A549 (cell line): ENCODE measurements around the gene SLIT1. TPM values are rescaled to one million over a fixed set of nuclear protein-coding genes. Genes with fewer than 3 reads are reported as not detected.

ENCODE experiments used
- ATAC-seq, 2 experiments: fragments of 200-7000 bp in 1 of 2; fragments of >200 bp in 1 of 2; cut with Nextera tagmentation in 1 of 2; cut with Tn5 transposase in 1 of 2; 3 replicates each; pipeline versions ENCODE4 v1.8.0 to v1.9.1; 2018 to 2020; ENCODE audit warnings: mild to moderate bottlenecking in 1 of 2, moderate library complexity in 1 of 2
- CTCF ChIA-PET: fragments of 300-600 bp; sonication (Branson Sonifier 250); formaldehyde crosslinking; extraction: SDS; loops from one replicate; lab custom pipeline; 2021; ENCODE audit warnings: antibody characterized with exemption, inconsistent platforms; lab: Yijun Ruan, JAX
- POLR2A ChIA-PET: fragments of 350-600 bp; formaldehyde crosslinking; extraction: SDS; loops from one replicate; lab custom pipeline; 2021; ENCODE audit warnings: antibody characterized with exemption, inconsistent platforms; lab: Yijun Ruan, JAX
- DNase-seq, 2 experiments: peaks; one replicate each; pipeline versions ENCODE4 v3.0.0 to v3.0.0-alpha.2; 2011 to 2016; ENCODE audit warnings: low read depth in 1 of 2, low spot score in 1 of 2
- FAIRE-seq: peaks from 2 replicates; lab custom pipeline; 2011; peaks lifted over from hg19 to GRCh38; lab: Jason Lieb, UNC
- H3K27ac ChIP-seq, 2 experiments: fragments of >200 bp; sonication (Bioruptor Twin); formaldehyde crosslinking; 3 replicates each; pipeline ENCODE4 v1.5.1; 2016 to 2017
- H3K4me1 ChIP-seq: fragments of >200 bp; sonication (Bioruptor Twin); formaldehyde crosslinking; 3 replicates; pipeline ENCODE4 v1.6.1; 2016
- H3K4me2 ChIP-seq: fragments of >200 bp; sonication (Bioruptor Twin); formaldehyde crosslinking; 3 replicates; pipeline ENCODE4 v1.6.1; 2016
- H3K4me3 ChIP-seq: fragments of >200 bp; sonication (Bioruptor Twin); formaldehyde crosslinking; 3 replicates; pipeline ENCODE4 v1.5.1; 2016
- H3K9me3 ChIP-seq: fragments of >200 bp; sonication (Bioruptor Twin); formaldehyde crosslinking; 3 replicates; pipeline ENCODE4 v1.6.1; 2016
- BHLHE40 ChIP-seq: IDR thresholded peaks from 2 replicates; pipeline ENCODE4 v1.6.1; 2012; ENCODE audit warnings: low read depth, low read length, inconsistent platforms
- CBX2 ChIP-seq: fragments of 200-600 bp; sonication (generic); IDR thresholded peaks from 2 replicates; pipeline ENCODE4 v1.6.1; 2016; ENCODE audit warnings: low read depth, mild to moderate bottlenecking, borderline replicate concordance
- CBX8 ChIP-seq: fragments of 200-600 bp; sonication (generic); IDR thresholded peaks from 2 replicates; pipeline ENCODE4 v1.6.1; 2016
- CHD2 ChIP-seq: fragments of 150-350 bp; IDR thresholded peaks from 2 replicates; pipeline ENCODE4 v1.6.1; 2014; ENCODE audit warnings: low read length; ENCODE audit not compliant: partially characterized antibody
- CHD4 ChIP-seq: fragments of 200-600 bp; sonication (generic); IDR thresholded peaks from 2 replicates; pipeline ENCODE4 v1.6.1; 2016; ENCODE audit warnings: antibody characterized with exemption, mild to moderate bottlenecking, borderline replicate concordance
- ESRRA ChIP-seq: fragments of 150-350 bp; IDR thresholded peaks from 2 replicates; pipeline ENCODE4 v1.6.1; 2014; ENCODE audit warnings: mild to moderate bottlenecking, low read length, borderline replicate concordance
- FOXS1 ChIP-seq: fragments of 250-450 bp; sonication (Bioruptor Pico); IDR thresholded peaks from 2 replicates; pipeline ENCODE4 v1.5.0; 2020; ENCODE audit warnings: mild to moderate bottlenecking, moderate library complexity
- HOXA7 ChIP-seq: fragments of 250-450 bp; sonication (Bioruptor Pico); IDR thresholded peaks from 2 replicates; pipeline ENCODE4 v1.5.0; 2020; ENCODE audit warnings: mild to moderate bottlenecking, moderate library complexity
- HOXB13 ChIP-seq: fragments of 250-450 bp; sonication (Bioruptor Pico); IDR thresholded peaks from 2 replicates; pipeline ENCODE4 v1.5.0; 2020; ENCODE audit warnings: low read depth, mild to moderate bottlenecking, moderate library complexity
- HOXB5 ChIP-seq: fragments of 250-450 bp; sonication (Bioruptor Pico); IDR thresholded peaks from 2 replicates; pipeline ENCODE4 v1.5.0; 2020; ENCODE audit warnings: mild to moderate bottlenecking, moderate library complexity
- JUN ChIP-seq, 2 experiments: fragments of >200 bp; sonication (Bioruptor Twin); formaldehyde crosslinking; IDR thresholded peaks; 2 replicates in 1 of 2; 3 replicates in 1 of 2; pipeline ENCODE4 v1.6.1; 2016 to 2017
- JUNB ChIP-seq: fragments of >200 bp; sonication (Bioruptor Twin); formaldehyde crosslinking; IDR thresholded peaks from 2 replicates; pipeline ENCODE4 v1.6.1; 2016
- KDM5A ChIP-seq: fragments of 200-600 bp; sonication (generic); IDR thresholded peaks from 2 replicates; pipeline ENCODE4 v1.6.1; 2016; ENCODE audit warnings: antibody characterized with exemption, mild to moderate bottlenecking
- MAFK ChIP-seq: fragments of 450-650 bp; IDR thresholded peaks from 2 replicates; pipeline ENCODE4 v1.6.1; 2014; ENCODE audit not compliant: partially characterized antibody
- MAZ ChIP-seq: fragments of 150-350 bp; IDR thresholded peaks from 2 replicates; pipeline ENCODE4 v1.6.1; 2014; ENCODE audit warnings: antibody characterized with exemption, low read depth, low read length, borderline replicate concordance
- NR3C1 ChIP-seq: fragments of >200 bp; sonication (Bioruptor Twin); formaldehyde crosslinking; IDR thresholded peaks from 3 replicates; pipeline ENCODE4 v1.6.1; 2017
- PHF8 ChIP-seq: fragments of 200-600 bp; sonication (generic); IDR thresholded peaks from 2 replicates; pipeline ENCODE4 v1.6.1; 2016; ENCODE audit warnings: low read depth, mild to moderate bottlenecking, antibody characterized with exemption, moderate library complexity, borderline replicate concordance
- POLR2A ChIP-seq: IDR thresholded peaks from 2 replicates; pipeline ENCODE4 v1.6.1; 2012; ENCODE audit warnings: mild to moderate bottlenecking, low read length
- RCOR1 ChIP-seq: fragments of 150-350 bp; IDR thresholded peaks from 2 replicates; pipeline ENCODE4 v1.6.1; 2014; ENCODE audit warnings: antibody characterized with exemption, low read length, low read depth
- RFX5 ChIP-seq: fragments of 450-650 bp; IDR thresholded peaks from 2 replicates; pipeline ENCODE4 v1.7.1; 2014; ENCODE audit warnings: antibody characterized with exemption, mild to moderate bottlenecking, moderate library complexity
- RNF2 ChIP-seq: fragments of 200-600 bp; sonication (generic); IDR thresholded peaks from 2 replicates; pipeline ENCODE4 v1.6.1; 2016; ENCODE audit warnings: low read depth, mild to moderate bottlenecking, antibody characterized with exemption, moderate library complexity, borderline replicate concordance
- SMC3 ChIP-seq: fragments of >200 bp; sonication (Bioruptor Twin); formaldehyde crosslinking; IDR thresholded peaks from 3 replicates; pipeline ENCODE4 v1.6.1; 2018; ENCODE audit warnings: inconsistent platforms
- ZC3H11A ChIP-seq: fragments of 450-650 bp; IDR thresholded peaks from 2 replicates; pipeline ENCODE4 v1.6.1; 2014; ENCODE audit warnings: antibody characterized with exemption, mild to moderate bottlenecking
- ZNF302 ChIP-seq: fragments of 250-450 bp; sonication (Bioruptor Pico); IDR thresholded peaks from 2 replicates; pipeline ENCODE4 v1.9.0; 2021; ENCODE audit warnings: inconsistent platforms, mild to moderate bottlenecking, moderate library complexity
- ZSCAN20 ChIP-seq: fragments of 250-450 bp; sonication (Bioruptor Pico); IDR thresholded peaks from 2 replicates; pipeline ENCODE4 v1.8.0; 2022; ENCODE audit warnings: mild to moderate bottlenecking, moderate library complexity
- WGBS: methylation state at CpG from one replicate; pipeline ENCODE4 v1.1.6; 2017; ENCODE audit errors: missing lambda C conversion rate; 5-methylcytosine and 5-hydroxymethylcytosine counted together
- polyA plus RNA-seq, 4 experiments: library from polyadenylated mRNA; depleted of rRNA in 3 of 4; stranded (reverse); fragments of >200 nt; fragmentation: RNase III in 1 of 4; extraction: RNeasy Plus Mini Kit Qiagen cat#74134 plus additional on column Dnase treatment in 1 of 4; gene quantifications; 2 replicates in 3 of 4; 3 replicates in 1 of 4; pipeline ENCODE4 v1.2.3, GENCODE V29; 2011 to 2017
- TF ChIP-seq, protein P1 (sequence below): fragments of 250-450 bp; sonication (Bioruptor Pico); IDR thresholded peaks from 2 replicates; pipeline ENCODE4 v1.5.0; 2020; ENCODE audit warnings: low read depth, mild to moderate bottlenecking, moderate library complexity
- TF ChIP-seq, protein P2 (sequence below): IDR thresholded peaks from 2 replicates; pipeline ENCODE4 v1.6.1; 2012
- TF ChIP-seq, protein P3 (sequence below): fragments of 150-350 bp; IDR thresholded peaks from 2 replicates; pipeline ENCODE4 v1.6.1; 2014; ENCODE audit warnings: low read depth, mild to moderate bottlenecking, low read length
- TF ChIP-seq, protein P4 (sequence below): fragments of >200 bp; sonication (Bioruptor Twin); formaldehyde crosslinking; IDR thresholded peaks from 3 replicates; pipeline ENCODE4 v1.6.1; 2016

The SLIT1 gene
- polyA plus RNA-seq, 2 of the 4 experiments (the other 2 are of a cell fraction) = 0.05 to 0.09 TPM

DNA sequence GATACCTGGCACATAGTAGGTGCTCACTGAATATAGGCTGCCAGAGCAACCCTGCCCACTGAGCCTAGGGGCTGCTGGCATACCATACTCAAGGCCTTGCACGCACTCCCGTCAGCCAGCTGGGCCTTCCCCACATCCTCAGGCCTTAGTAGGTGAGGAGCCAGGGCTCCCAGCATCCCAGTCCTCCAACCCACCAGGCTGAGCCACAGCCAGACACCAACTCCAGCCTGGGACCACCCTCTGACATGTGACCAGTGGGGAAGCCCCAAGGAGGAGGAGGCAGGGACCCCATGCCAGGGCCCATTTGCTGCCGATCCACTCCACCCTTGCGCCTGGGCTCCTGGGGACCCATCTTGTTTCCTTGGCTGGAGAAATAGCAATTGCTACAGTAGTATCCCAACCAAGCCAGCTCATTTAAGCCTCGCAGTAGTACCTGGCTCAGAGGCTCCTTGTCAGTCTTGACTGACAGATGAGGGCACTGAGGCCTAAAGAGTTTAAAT, 11.4 kb downstream of the SLIT1 start:
- ATAC-seq (no peak), FAIRE-seq (no peak), DNase-seq (no peak)
- WGBS = 85% methylated on average over 5 of the region's 5 CpGs
- CTCF ChIA-PET = interaction anchor here (1.1 to 2.5 kb wide), 4 partner anchors 9 to 102 kb away, joined by 3 to 10 read pairs (median 5); no protein-coding TSS in a partner anchor
- H3K4me2 ChIP-seq = no peak overlapping the region
- TF ChIP-seq SMC3 (no peak), JUN (IDR thresholded peaks at IDR 0.05) (no peak), MAFK (no peak), CBX8 (no peak), RCOR1 (no peak), ESRRA (no peak), MAZ (no peak), FOXS1 (no peak), CBX2 (no peak), KDM5A (no peak), RFX5 (no peak), BHLHE40 (no peak), ZC3H11A (no peak), HOXB13 (CRISPR knock-in tag) (no peak), CHD4 (no peak), CHD2 (no peak)
- TF ChIP-seq, protein P1, sequence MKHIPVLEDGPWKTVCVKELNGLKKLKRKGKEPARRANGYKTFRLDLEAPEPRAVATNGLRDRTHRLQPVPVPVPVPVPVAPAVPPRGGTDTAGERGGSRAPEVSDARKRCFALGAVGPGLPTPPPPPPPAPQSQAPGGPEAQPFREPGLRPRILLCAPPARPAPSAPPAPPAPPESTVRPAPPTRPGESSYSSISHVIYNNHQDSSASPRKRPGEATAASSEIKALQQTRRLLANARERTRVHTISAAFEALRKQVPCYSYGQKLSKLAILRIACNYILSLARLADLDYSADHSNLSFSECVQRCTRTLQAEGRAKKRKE (CRISPR knock-in tag) = no peak
- TF ChIP-seq, protein P2, sequence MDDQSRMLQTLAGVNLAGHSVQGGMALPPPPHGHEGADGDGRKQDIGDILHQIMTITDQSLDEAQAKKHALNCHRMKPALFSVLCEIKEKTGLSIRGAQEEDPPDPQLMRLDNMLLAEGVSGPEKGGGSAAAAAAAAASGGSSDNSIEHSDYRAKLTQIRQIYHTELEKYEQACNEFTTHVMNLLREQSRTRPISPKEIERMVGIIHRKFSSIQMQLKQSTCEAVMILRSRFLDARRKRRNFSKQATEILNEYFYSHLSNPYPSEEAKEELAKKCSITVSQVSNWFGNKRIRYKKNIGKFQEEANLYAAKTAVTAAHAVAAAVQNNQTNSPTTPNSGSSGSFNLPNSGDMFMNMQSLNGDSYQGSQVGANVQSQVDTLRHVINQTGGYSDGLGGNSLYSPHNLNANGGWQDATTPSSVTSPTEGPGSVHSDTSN = no peak
- TF ChIP-seq, protein P3, sequence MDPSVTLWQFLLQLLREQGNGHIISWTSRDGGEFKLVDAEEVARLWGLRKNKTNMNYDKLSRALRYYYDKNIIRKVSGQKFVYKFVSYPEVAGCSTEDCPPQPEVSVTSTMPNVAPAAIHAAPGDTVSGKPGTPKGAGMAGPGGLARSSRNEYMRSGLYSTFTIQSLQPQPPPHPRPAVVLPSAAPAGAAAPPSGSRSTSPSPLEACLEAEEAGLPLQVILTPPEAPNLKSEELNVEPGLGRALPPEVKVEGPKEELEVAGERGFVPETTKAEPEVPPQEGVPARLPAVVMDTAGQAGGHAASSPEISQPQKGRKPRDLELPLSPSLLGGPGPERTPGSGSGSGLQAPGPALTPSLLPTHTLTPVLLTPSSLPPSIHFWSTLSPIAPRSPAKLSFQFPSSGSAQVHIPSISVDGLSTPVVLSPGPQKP = no peak
- no peaks in the 10 kb centered on the region for H3K4me1 ChIP-seq
- no peak overlapping the region for H3K4me3 ChIP-seq
- H3K27ac ChIP-seq = no peak overlapping the region
- no peaks in the 10 kb centered on the region for H3K9me3 ChIP-seq
- POLR2A ChIA-PET = no interaction called here

DNA sequence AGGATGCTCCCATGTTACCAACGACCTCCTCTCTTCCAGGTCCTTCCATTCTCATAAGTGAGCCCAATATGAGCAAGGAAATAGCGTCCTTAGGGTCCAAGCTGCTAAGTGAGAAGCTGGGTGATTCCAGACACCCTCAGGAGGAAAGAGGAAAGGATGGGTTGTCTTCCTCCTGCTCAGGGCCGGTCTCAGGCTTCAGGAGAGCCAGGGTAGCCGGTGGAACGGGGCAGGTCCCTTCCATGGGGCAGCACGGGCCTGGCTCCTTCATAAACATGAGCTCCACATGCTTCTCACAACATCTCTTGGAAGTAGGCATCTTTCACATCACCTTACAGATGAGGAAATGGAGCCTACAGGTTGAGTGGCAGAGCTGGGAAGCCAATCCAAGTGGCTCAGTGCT, 12.7 kb downstream of the SLIT1 start:
- FAIRE-seq = no peak
- ChIA-PET CTCF (interaction anchor here (0.7 to 2.5 kb wide), 6 partner anchors 17 to 100 kb away, joined by 3 to 10 read pairs (median 6); no protein-coding TSS in a partner anchor), POLR2A (no interaction called here)
- ATAC-seq = no peak
- H3K4me2 ChIP-seq = no peak overlapping the region
- TF ChIP-seq HOXA7 (no peak), FOXS1 (no peak), NR3C1 (no peak), ZNF302 (CRISPR knock-in tag) (no peak), ZSCAN20 (CRISPR knock-in tag) (no peak), HOXB5 (CRISPR knock-in tag) (no peak), RNF2 (no peak), JUNB (no peak), PHF8 (no peak), POLR2A (no peak), MAFK (no peak), CHD4 (no peak)
- TF ChIP-seq, protein P4, sequence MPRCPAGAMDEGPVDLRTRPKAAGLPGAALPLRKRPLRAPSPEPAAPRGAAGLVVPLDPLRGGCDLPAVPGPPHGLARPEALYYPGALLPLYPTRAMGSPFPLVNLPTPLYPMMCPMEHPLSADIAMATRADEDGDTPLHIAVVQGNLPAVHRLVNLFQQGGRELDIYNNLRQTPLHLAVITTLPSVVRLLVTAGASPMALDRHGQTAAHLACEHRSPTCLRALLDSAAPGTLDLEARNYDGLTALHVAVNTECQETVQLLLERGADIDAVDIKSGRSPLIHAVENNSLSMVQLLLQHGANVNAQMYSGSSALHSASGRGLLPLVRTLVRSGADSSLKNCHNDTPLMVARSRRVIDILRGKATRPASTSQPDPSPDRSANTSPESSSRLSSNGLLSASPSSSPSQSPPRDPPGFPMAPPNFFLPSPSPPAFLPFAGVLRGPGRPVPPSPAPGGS = no peak
- TF ChIP-seq, protein P2 = no peak
- no peak overlapping the region for H3K27ac ChIP-seq
- no peaks in the 10 kb centered on the region for H3K9me3 ChIP-seq
- DNase-seq = no peak
- H3K4me3 ChIP-seq = no peak overlapping the region
- 46% methylated on average over 5 of the region's 6 CpGs for WGBS
- no peaks in the 10 kb centered on the region for H3K4me1 ChIP-seq
